Measurements from ENCODE around the gene RBM7. TPM values are rescaled to one million over a fixed set of nuclear protein-coding genes. Genes with fewer than 3 reads are reported as not detected.

Gene RBM7
- total RNA-seq, 1 donor from 2014 or later = 33.8 TPM

DNA sequence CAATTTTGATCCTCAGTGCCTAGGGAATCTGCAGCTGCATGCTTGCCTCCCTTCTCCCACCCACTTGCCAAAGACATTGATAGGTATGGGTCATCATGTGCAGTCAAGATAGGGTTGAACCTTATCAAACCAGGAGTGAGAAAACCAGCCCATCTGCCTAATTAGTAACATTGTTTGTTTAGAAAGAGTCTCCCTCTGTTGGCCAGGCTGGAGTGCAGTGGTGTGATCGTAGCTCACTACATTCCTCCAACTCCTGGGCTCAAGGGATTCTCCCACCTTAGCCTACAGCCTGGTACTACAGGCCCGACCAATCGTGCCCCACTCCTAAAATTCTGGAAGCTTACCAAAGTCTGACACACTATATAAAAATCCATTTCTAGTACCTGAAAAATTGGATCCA lies 4.7 kb upstream of the RBM7 start:
- DNase-seq (ENCODE audit: extremely low read depth, low read depth, low spot score) = no peak

- DNase-seq (ENCODE audit: extremely low read depth, low read depth, low spot score) = no peak
These were observed 3.5 kb upstream of the RBM7 start for GRCh38 chr11:114396916-114397315.

DNA sequence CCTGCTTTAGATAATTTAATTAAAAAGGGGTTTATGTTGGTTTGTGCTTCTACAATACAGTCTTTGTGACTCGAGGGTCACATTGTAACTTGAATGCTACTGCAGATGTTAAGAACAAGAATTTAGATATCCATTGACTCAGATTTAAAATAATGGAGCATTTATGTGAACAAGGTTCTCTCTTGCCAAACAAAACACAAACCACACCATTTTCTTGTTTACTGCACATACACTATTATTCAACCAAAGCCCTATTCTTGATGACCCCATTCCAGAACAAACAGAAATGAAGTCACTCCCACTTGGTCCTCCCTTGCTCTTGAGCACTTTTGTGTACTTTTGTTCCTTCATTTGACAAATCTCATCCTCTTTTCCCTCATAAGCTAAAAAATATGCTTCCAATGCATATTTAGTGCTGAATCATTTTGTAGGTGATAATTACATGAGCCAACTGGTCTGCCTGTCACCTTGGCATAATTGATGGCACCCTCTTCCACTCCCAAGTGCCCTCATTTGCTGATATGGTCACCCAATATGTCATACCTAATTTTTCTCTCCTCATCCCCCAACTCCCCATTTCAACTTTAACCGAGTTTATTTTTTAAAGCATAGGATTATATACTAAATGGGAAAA lies 3.0 kb upstream of the RBM7 start:
- DNase-seq (ENCODE audit: extremely low read depth, low read depth, low spot score) = no peak

- no peak for DNase-seq (ENCODE audit: extremely low read depth, low read depth, low spot score)
These were observed 2.1 kb upstream of the RBM7 start for GRCh38 chr11:114398303-114398920.

GRCh38 chr11:114399490-114400215 lies 813 bp upstream of the RBM7 start:
- no peak for DNase-seq (ENCODE audit: extremely low read depth, low read depth, low spot score)

DNA sequence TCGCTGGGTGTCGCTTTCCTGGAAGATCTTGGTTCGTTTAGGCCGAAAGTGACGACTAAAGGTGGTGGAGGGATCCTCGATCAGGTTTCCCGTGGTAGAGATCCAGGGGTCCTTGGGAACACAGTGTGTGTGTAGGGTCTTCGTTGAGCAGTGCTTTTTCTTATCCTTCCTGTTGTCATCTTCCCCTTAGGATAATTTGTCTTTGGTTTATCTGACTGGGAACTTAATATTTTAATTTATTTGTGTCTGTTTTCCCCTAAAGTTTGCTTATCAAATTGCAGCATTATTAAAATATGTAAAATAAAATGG lies 403 bp downstream of the RBM7 start:
- DNase-seq (ENCODE audit: extremely low read depth, low read depth, low spot score) = no peak

- no peak for DNase-seq (ENCODE audit: extremely low read depth, low read depth, low spot score)
These were observed 845 bp downstream of the RBM7 start for GRCh38 chr11:114401311-114401710.

- no peak for DNase-seq (ENCODE audit: extremely low read depth, low read depth, low spot score)
These were observed 12.5 kb downstream of the RBM7 start for GRCh38 chr11:114412946-114413345.

DNA sequence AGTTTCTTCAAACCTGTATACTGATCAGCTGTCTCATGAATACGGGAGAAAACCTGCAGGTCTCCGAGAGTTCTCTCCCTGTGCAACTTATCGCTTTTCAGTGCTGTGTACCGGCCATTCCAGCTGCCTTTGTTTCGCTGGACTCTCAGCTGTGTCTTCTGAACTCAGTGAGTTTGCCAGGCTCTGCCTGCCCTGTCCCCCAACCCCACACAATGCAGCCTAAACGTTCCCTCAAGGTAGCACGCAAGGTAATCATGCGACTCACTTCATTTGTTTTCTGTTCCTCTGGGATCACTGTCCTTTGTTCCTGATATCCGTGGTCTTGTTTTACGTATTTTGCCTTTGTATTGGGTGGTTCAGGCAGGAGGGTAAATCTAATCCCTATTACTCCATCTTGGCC lies 13.5 kb downstream of the RBM7 start:
- no peak for DNase-seq (ENCODE audit: extremely low read depth, low read depth, low spot score)

DNA sequence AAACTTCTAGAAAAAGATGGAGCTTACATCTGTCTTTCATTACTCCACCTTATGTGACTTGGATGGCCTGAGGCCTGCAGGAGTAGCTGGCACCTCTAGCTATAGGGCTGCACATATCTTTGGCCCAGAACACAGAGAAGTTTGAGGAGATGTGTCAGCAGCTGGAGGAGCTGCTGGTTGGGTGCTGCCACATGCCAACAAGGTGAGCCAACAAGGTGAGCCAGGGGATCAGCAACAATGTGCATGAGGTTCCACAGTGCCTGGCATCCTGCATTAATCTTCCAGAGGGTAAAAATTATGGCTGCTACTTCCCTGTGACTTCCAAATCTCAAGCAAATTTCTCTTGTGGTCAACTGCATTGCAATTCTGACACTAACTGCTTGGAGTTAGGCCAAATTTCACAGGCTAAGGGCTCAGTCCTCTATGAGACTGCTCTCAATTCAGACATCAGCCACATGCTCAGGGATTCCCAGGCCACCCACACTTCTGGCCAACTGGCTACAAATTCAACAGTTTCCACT lies 16.0 kb downstream of the RBM7 start:
- no peak for DNase-seq (ENCODE audit: extremely low read depth, low read depth, low spot score)

- no peak for DNase-seq (ENCODE audit: extremely low read depth, low read depth, low spot score)
These were observed 25.8 kb downstream of the RBM7 start for GRCh38 chr11:114426280-114426679.

- no peak for DNase-seq (ENCODE audit: extremely low read depth, low read depth, low spot score)
These were observed 29.8 kb downstream of the RBM7 start for GRCh38 chr11:114430290-114430689.

- DNase-seq (ENCODE audit: extremely low read depth, low read depth, low spot score) = no peak
These were observed 32.4 kb downstream of the RBM7 start for GRCh38 chr11:114432893-114433292.

DNA sequence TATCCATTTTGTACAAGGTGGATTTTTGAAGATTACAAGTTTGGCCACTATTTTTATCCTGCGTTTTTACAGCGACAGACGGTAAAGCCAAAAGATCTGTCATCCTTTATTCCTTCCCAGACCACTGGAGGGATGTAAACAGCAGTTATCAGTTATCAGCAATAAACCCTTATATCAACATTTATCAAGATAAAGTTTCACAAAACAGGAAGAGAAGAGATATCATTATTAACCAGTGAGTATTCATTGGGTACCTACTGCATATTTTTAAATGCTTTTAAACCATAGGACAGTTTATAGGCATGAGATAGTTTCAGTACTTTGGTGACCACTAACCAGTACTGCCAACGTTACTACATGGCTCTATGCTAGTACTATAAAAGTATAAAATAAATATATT lies 32.9 kb downstream of the RBM7 start:
- no peak for DNase-seq (ENCODE audit: extremely low read depth, low read depth, low spot score)

- DNase-seq (ENCODE audit: extremely low read depth, low read depth, low spot score) = peak; percentile 25
These were observed 37.8 kb downstream of the RBM7 start for GRCh38 chr11:114438303-114438702.

DNA sequence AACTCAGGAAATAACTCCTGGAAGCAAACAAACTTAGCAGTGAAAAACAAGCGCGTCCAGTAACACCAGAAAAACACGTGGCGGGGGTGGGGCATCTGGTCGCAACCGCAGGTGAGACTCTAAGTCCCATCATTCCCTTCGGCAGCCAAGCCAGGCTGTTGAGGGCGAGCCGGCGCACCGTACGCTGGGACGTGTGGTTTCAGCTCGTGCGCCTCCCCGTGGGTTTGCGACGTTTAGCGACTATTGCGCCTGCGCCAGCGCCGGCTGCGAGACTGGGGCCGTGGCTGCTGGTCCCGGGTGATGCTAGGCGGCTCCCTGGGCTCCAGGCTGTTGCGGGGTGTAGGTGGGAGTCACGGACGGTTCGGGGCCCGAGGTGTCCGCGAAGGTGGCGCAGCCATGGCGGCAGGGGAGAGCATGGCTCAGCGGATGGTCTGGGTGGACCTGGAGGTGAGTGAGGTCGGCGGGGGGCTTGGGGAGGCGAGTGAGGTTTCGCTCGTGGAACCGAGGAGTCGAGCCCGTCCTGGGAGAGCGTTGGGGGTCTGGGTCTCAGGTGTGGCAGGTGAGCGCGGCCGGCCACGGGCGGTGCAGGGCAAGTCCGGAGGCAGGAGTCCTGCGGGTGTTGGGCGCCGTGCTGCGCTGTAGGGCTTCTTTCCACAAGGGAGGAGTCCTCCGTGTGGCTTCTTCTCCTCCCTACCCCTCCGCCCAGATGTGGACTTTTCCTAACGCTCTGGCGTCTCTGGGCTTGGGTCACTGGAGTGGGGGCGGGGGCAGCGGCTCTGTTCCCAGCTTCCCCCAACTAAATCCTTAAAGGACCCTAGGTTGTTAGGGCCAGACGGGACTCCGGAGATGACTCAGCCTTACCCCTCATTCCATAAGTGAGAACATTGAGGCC lies 39.0 kb downstream of the RBM7 start, which contains the start of gene REXO2:
TSS of gene REXO2 (plus strand) at position 239 of the 892 bp plus-strand sequence. CDS start at position 301, 62 bp downstream.
- peak; percentile 67 for DNase-seq (ENCODE audit: extremely low read depth, low read depth, low spot score)

DNA sequence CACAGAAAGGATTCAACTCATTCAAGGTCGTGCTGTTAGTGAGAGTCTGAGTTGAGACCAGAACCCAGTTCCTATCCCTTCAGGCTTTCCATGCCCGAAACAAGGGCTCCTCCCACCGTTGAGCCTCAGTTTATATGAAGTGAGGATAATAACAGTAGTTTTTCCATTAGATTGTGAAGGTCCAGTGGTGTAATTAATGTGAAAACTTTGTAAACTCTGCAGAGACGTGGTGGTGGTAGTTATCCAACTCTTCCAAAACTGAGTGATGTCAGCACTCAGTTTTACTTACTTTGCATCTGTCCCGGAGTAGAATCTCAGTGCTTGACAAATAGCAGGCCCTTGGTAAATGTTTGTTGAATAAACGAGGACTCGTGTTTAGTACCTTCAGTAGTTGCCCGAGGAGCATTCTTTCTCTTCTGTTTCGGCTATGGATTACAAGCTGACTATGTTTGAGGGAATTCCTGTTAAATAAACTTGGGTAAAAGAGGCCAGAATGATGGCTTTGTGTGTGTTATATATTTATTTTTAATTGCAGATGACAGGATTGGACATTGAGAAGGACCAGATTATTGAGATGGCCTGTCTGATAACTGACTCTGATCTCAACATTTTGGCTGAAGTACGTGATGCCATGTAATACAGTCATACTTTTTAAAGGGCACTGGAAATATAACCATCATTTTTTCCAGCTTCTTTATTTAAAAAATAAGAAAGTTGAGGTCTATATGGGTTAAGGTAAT lies 39.8 kb downstream of the RBM7 start:
- peak; percentile 39 for DNase-seq (ENCODE audit: extremely low read depth, low read depth, low spot score)

DNA sequence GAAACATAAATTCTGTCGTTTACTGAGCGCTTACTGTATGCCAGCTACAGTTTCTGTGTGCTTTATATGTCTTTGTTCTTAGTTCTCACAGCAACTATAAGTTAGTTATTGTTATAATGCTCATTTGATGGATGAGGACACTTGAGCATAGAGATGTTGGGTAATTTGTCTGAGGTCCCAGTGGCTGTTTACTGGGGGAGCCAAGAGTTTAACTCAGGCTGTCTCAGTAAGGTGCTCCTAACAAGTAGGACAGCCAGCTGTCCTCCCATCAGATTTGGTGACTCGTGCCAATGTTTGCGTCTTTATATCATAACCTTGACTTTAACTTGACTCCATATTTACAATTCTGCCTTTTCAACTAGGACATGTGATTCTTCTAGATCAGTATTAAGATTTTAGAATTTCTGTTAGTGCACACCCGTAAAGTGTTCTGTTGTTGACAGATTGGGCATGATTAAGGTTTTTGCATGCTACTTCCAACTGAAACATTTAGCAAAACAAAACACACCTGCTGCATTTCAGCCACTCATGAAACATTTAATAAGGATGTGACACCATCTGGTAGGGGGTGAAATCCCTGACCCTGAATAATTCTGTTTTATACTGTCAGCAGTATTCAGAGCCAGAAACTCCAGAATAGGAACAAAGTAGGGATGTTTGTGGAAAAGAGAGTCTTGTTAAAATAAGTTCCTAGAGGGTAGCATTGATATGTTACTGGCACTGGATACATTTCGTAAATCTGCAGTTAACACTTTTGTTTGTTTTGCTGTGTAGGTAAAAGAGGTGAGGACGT lies 40.7 kb downstream of the RBM7 start:
- no peak for DNase-seq (ENCODE audit: extremely low read depth, low read depth, low spot score)

GRCh38 chr11:114441921-114442320 lies 41.5 kb downstream of the RBM7 start:
- no peak for DNase-seq (ENCODE audit: extremely low read depth, low read depth, low spot score)
